Astrocyte of the spinal cord (primary cell): Measurements from ENCODE around the gene LRP8.

Experiments
- DNase-seq: peaks from one replicate; pipeline ENCODE4 v3.0.0; 2011; ENCODE audit warnings: low read depth, low spot score
- H3K4me3 ChIP-seq: 2 replicates; pipeline ENCODE4 v1.5.1; 2011; ENCODE audit warnings: low read depth, mild to moderate bottlenecking, low read length, moderate library complexity
- in situ Hi-C: cut with HindIII; loops from 2 replicates; pipeline ENCODE4 v1.10.0; 2017; ENCODE audit warnings: low sequenced_read_pairs
- TF ChIP-seq, protein P1 (sequence below): IDR thresholded peaks from 2 replicates; pipeline ENCODE4 v1.5.1; 2012; ENCODE audit warnings: low read depth, mild to moderate bottlenecking, low read length, inconsistent platforms

LRP8 gene

DNA sequence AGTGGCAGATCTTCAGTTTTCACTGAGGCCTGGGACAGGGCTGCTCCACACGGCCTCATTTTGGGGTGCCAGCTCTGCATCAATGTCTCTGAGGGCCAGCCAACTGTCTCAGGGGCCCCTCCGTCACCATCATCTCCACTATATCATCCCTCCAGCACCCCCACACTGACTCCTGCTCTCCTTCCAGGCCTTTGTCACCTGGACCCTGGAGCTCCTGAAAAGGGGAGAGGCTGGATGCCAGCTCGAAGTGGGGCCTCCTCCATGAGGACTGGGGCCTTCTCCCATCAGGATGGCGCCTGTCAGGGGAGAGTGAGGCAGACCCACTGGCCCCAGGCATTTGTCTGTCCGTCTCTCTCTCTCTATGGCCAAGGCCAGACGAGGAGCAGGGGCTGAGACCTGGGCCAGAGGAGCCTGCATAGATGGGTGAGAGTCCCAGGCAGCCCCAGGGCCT lies 44.7 kb upstream of the LRP8 start:
- TF ChIP-seq, protein P1, sequence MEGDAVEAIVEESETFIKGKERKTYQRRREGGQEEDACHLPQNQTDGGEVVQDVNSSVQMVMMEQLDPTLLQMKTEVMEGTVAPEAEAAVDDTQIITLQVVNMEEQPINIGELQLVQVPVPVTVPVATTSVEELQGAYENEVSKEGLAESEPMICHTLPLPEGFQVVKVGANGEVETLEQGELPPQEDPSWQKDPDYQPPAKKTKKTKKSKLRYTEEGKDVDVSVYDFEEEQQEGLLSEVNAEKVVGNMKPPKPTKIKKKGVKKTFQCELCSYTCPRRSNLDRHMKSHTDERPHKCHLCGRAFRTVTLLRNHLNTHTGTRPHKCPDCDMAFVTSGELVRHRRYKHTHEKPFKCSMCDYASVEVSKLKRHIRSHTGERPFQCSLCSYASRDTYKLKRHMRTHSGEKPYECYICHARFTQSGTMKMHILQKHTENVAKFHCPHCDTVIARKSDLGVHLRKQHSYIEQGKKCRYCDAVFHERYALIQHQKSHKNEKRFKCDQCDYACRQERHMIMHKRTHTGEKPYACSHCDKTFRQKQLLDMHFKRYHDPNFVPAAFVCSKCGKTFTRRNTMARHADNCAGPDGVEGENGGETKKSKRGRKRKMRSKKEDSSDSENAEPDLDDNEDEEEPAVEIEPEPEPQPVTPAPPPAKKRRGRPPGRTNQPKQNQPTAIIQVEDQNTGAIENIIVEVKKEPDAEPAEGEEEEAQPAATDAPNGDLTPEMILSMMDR: no peak
- H3K4me3 ChIP-seq: no peak overlapping the region
- in situ Hi-C loops: no loop called here
- no peak for DNase-seq

GRCh38 chr1:53371851-53372250 lies 44.0 kb upstream of the LRP8 start:
- TF ChIP-seq, protein P1: no peak
- no peak for DNase-seq
- in situ Hi-C loops: no loop called here
- H3K4me3 ChIP-seq: no peak overlapping the region

DNA sequence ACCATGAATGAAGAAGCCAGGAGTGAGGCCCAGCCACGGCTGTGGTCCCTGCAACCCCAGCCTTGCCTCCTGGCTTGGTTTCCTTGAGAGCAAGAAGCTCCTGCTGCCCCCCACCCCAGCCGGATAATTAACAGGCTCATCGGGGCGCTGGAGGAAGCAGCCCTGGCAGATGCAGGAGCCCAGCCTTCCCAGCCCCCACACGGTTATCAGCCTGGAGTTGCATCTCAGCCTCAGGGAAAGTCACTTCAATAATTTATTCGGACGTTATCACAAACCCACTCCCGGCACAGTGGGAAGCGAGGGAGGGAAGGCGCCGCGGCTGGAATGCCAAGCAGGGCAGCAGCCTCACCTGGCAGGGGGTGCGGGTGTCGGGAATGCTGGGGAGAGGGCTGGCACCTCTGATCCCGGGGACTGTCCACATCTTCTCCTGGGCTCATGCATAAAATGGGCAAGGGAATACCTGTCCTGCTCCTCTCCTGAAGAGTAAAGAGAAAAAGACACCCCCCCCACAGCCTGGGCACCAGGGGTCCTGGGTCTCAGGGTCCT lies 43.3 kb upstream of the LRP8 start:
- DNase-seq: no peak
- TF ChIP-seq, protein P1: no peak
- in situ Hi-C loops: no loop called here
- H3K4me3 ChIP-seq: no peak overlapping the region

GRCh38 chr1:53370369-53370961 lies 42.6 kb upstream of the LRP8 start:
- H3K4me3 ChIP-seq: no peak overlapping the region
- in situ Hi-C loops: no loop called here
- DNase-seq: no peak
- TF ChIP-seq, protein P1: no peak

DNA sequence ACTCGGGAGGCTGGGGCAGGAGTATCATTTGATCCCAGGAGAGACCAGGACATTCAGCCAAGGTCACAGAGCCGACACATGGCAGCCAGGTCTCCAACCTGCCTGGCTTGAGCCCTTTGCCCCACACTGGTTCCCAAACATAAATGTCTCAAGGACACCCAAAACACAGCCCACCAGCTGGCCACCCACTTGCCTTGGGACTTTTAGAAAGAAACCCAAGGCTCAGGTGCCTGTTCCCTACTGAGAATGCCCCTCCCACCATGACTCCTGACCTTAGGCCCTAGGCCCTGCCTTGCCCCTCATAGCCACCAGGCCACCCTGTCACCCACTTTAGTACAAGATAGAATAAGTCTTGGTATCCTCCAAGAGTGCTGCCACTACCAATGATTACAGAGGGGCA lies 41.9 kb upstream of the LRP8 start:
- in situ Hi-C loops: no loop called here
- no peak overlapping the region for H3K4me3 ChIP-seq
- DNase-seq: no peak
- TF ChIP-seq, protein P1: no peak

DNA sequence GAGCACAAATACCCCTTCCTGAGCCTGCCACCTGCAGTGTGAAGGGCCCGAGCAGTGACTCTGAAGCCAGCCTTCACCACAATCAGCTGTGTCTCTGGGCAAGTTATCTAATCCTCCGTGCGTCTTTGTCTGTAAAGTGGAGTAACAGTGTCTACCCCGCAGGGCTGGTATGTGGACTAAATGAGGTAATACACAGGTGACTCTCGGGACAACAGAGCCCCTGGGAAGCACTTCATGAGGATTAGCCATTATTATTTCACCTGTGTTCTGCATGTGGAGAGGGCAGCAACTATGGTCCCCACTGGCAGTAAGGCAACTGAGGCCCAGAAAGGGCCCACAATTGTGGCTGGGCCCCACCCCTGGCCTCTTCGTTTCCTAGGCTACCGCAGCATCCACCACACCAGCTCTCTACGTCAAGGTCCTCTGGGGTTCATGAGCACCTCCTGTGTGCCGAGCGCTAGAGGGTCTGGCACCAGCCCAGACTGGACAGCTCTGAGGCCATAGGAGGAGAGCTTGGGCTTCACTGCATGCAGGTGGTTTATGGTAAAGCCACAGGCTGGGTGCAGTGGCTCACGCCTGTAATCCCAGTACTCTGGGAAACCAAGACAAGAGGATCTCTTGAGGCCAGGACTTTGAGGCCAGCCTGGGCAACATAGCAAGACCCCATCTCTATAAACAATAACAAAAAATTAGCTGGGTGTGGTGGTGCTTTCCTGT lies 41.3 kb upstream of the LRP8 start:
- DNase-seq: no peak
- in situ Hi-C loops: no loop called here
- H3K4me3 ChIP-seq: no peak overlapping the region

More for the DNA sequence above, 41.3 kb upstream of the LRP8 start:
- TF ChIP-seq, protein P1: no peak
